ENCODE results near the gene KIR2DL1. TPM values are rescaled to one million over a fixed set of nuclear protein-coding genes. Genes with fewer than 3 reads are reported as not detected.
"Not testable (repeated sequence)": the region's sequence is repeated elsewhere in the genome, so short reads cannot be mapped to it uniquely, and the experiment has no call there.

KIR2DL1 gene
- total RNA-seq, 2 donors from 2014 or later = not detected

- intact Hi-C loops (cut with DNase I) = no loop called here
- Histone ChIP-seq H3K4me3 (no peak overlapping the region), H3K27ac (no peak overlapping the region), H3K9ac (ENCODE audit: low read depth in 2 of 2, low read length in 2 of 2) (no peak overlapping the region), H3K27me3 (no peaks in the 10 kb centered on the region), H3K4me1 (no peaks in the 10 kb centered on the region), H3K9me3 (no peaks in the 10 kb centered on the region), H3K36me3 (no peaks in the 10 kb centered on the region)
- no peak for DNase-seq
- no peak for TF ChIP-seq CTCF (IDR thresholded peaks at IDR 0.05)
Measured at GRCh38 chr19:54817670-54818536, 48.3 kb downstream of the KIR2DL1 start.

- H3K9me3 ChIP-seq; H3K36me3 ChIP-seq; intact Hi-C loops (cut with DNase I); H3K9ac ChIP-seq (ENCODE audit: low read depth in 2 of 2, low read length in 2 of 2); H3K4me3 ChIP-seq; H3K4me1 ChIP-seq; DNase-seq; H3K27ac ChIP-seq; H3K27me3 ChIP-seq: not testable (repeated sequence)
Measured at GRCh38 chr19:54824416-54824815, 54.8 kb downstream of the KIR2DL1 start.

- H3K9ac ChIP-seq (ENCODE audit: low read depth in 2 of 2, low read length in 2 of 2); H3K4me1 ChIP-seq; H3K9me3 ChIP-seq; H3K27ac ChIP-seq; intact Hi-C loops (cut with DNase I); H3K27me3 ChIP-seq; DNase-seq; H3K4me3 ChIP-seq; H3K36me3 ChIP-seq: not testable (repeated sequence)
Measured at GRCh38 chr19:54825326-54825725, 55.7 kb downstream of the KIR2DL1 start.

GRCh38 chr19:54828064-54828463, 58.5 kb downstream of the KIR2DL1 start:
- H3K36me3 ChIP-seq; DNase-seq; H3K9ac ChIP-seq (ENCODE audit: low read depth in 2 of 2, low read length in 2 of 2); intact Hi-C loops (cut with DNase I); H3K9me3 ChIP-seq; H3K4me3 ChIP-seq; H3K4me1 ChIP-seq; H3K27ac ChIP-seq; H3K27me3 ChIP-seq: not testable (repeated sequence)

GRCh38 chr19:54832496-54832895, 62.9 kb downstream of the KIR2DL1 start, which contains the start of gene KIR2DS4:
Gene KIR2DS4 (plus strand): TSS chr19:54832676.
- H3K4me3 ChIP-seq; H3K9ac ChIP-seq (ENCODE audit: low read depth in 2 of 2, low read length in 2 of 2); DNase-seq; H3K27ac ChIP-seq; H3K4me1 ChIP-seq; intact Hi-C loops (cut with DNase I); H3K27me3 ChIP-seq; H3K9me3 ChIP-seq; H3K36me3 ChIP-seq: not testable (repeated sequence)

Other genes starting within 250 kb of the KIR2DL1 start
- gene LILRA2, start 196.0 kb upstream of the KIR2DL1 start, total RNA-seq = under 1 TPM; 0.35 to 0.85 TPM
- under 1 TPM; 0.15 to 0.50 TPM for gene LILRA1, start 176.2 kb upstream of the KIR2DL1 start, total RNA-seq
- 1 to 10 TPM; 2.1 to 3.6 TPM for gene LILRB1, start 139.3 kb upstream of the KIR2DL1 start, total RNA-seq
- gene LILRB4, start 106.8 kb upstream of the KIR2DL1 start, total RNA-seq = 1 to 10 TPM; 1.4 to 2.8 TPM
- gene KIR3DL3, start 45.4 kb upstream of the KIR2DL1 start, total RNA-seq = not detected
- not detected for gene KIR2DL3, start 31.3 kb upstream of the KIR2DL1 start, total RNA-seq
- gene KIR2DL4, start 33.8 kb downstream of the KIR2DL1 start, total RNA-seq = not detected
- gene KIR3DL1, start 46.7 kb downstream of the KIR2DL1 start, total RNA-seq = not detected
- not detected for gene KIR2DS4, start 62.9 kb downstream of the KIR2DL1 start, total RNA-seq
- not detected for gene KIR3DL2, start 80.7 kb downstream of the KIR2DL1 start, total RNA-seq
- gene FCAR, start 104.4 kb downstream of the KIR2DL1 start, total RNA-seq = under 1 TPM in 1 of 2 donors, not detected in 1; 0.88 TPM
- gene NCR1, start 136.4 kb downstream of the KIR2DL1 start, total RNA-seq = not detected
- not detected for gene NLRP7, start 177.7 kb downstream of the KIR2DL1 start, total RNA-seq
- 10 to 100 TPM; 19.1 to 48.7 TPM for gene NLRP2, start 196.6 kb downstream of the KIR2DL1 start, total RNA-seq

Data from colonic mucosa (tissue), 4 donors.